Subcutaneous adipose tissue (tissue), 4 donors: ENCODE measurements around the gene ME2. TPM values are rescaled to one million over a fixed set of nuclear protein-coding genes. Genes with fewer than 3 reads are reported as not detected.

Experiments
- total RNA-seq, 4 donors: library from RNA; depleted of rRNA; stranded (reverse); fragments of >200 nt; gene quantifications; one replicate each; pipeline ENCODE4 v1.1.0, GENCODE V29; 2016
- TF ChIP-seq, protein P1 (sequence below): fragments of 450-650 bp; IDR thresholded peaks from one replicate; pipeline ENCODE4 v1.5.1; 2016; ENCODE audit warnings: low read depth, mild to moderate bottlenecking, control low read depth, antibody characterized with exemption, moderate library complexity

The ME2 gene
- total RNA-seq, 4 donors from 2014 or later: 35.4 to 79.2 (median 55.1) TPM

DNA sequence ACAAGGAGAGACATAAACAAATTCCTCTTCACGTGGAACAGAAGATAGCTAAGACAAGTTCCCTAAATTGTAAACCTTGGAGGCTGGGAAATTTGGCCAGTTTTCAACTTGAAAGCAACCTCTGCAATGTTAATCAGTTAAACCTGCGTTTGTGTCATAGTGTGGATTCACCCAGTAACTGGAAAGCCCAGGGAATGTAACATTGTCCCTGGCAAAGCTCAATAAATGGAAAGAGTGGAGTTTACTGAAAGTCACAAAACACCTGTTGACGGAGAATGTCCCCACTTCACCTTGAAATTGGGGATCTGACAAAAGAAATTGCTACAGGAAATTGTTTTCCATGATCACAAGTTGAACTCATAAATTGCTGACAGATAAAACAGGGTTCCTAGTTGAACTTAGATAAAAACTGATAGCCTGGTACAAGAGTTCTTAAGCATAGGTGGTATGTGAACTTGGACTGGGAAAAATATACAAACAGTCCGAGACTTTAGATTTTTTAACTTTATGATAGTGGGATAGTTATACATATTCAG is 15.0 kb upstream of the ME2 start:
- TF ChIP-seq, protein P1, sequence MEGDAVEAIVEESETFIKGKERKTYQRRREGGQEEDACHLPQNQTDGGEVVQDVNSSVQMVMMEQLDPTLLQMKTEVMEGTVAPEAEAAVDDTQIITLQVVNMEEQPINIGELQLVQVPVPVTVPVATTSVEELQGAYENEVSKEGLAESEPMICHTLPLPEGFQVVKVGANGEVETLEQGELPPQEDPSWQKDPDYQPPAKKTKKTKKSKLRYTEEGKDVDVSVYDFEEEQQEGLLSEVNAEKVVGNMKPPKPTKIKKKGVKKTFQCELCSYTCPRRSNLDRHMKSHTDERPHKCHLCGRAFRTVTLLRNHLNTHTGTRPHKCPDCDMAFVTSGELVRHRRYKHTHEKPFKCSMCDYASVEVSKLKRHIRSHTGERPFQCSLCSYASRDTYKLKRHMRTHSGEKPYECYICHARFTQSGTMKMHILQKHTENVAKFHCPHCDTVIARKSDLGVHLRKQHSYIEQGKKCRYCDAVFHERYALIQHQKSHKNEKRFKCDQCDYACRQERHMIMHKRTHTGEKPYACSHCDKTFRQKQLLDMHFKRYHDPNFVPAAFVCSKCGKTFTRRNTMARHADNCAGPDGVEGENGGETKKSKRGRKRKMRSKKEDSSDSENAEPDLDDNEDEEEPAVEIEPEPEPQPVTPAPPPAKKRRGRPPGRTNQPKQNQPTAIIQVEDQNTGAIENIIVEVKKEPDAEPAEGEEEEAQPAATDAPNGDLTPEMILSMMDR: no peak

DNA sequence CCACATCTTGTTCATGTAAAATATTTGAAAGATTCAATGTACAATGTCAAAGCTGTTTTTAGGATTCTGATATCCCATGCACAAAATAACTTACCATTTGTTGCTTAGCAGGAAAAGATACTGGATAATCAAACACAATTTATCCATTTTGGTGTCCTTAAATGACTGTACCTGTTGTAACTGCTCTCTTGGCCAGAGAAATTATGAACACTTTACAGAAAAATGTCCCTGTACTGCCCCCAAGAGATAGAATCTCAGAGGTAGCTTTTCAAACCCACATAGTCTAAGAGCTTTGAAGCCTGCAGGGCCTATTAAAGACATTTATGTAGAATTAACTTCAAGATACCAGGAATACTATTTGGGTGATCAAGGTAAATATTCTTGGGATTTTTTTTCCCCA is 12.2 kb upstream of the ME2 start:
- TF ChIP-seq, protein P1: no peak

DNA sequence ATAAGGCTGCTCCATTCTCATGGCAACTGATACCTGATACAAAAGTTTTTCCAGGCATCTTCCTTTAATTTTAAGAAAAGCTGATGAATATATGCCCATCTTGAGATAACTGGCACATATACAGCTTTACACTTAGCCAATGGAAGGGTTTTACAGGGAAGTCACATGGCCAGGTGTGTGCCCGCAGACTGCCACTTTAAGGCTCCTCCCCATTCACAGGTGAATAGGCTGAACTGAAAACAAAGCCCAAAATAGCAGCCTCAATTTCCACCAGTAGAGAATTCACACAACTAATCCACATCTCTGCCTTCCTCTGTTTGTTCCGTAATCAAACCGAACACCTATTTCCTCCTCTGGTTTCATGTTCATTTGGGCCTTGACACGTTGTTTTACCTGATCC is 9.8 kb upstream of the ME2 start:
- TF ChIP-seq, protein P1: no peak

DNA sequence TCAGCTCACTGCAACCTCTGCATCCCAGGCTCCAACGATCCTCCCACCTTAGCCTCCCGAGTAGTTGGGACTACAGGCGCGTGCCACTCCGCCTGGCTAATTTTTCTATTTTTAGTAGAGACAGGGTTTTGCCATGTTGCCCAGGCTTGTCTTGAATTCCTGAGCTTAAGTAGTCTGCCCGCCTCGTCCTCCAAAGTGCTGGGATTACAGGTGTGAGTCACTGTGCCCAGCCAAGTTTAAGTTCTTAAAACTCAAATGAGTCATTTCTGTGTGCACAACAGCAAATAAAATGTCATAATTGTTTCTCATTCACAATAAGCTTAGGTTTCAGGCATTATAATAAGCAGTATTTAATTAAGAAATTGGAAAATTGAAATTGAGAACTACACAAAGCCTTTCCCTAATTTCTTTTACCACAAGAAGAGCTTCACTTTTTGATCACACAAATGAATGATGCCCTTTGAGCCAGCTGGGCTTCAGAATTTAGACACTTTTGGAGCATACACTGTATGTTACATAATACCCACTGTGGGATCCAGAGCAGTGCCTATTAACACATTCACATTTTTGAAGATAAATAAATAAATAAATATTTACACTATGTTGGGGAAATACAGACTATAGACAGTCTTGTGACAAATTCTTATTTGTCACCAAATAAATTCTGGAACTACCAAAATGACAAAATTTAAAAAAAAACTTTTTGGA is 8.6 kb upstream of the ME2 start:
- TF ChIP-seq, protein P1: no peak

DNA sequence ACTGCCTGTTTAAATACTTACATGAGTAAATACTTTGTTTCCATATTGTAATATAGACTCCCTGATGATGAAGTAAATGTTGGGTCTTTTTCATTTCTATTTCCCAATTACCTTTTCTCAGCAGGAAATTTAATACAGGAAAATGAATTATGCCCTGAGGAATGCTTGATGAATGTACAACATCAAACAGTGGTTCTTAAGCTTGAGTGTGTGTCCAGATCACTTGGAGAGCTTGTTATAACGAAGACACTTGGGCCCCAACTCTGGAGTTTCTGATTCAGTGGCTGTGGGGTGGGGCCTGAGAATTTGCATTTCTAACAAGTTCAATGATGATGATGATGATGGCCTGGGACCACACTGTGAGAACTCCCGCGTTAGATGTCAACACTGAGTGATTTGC is 7.1 kb upstream of the ME2 start:
- TF ChIP-seq, protein P1: no peak

DNA sequence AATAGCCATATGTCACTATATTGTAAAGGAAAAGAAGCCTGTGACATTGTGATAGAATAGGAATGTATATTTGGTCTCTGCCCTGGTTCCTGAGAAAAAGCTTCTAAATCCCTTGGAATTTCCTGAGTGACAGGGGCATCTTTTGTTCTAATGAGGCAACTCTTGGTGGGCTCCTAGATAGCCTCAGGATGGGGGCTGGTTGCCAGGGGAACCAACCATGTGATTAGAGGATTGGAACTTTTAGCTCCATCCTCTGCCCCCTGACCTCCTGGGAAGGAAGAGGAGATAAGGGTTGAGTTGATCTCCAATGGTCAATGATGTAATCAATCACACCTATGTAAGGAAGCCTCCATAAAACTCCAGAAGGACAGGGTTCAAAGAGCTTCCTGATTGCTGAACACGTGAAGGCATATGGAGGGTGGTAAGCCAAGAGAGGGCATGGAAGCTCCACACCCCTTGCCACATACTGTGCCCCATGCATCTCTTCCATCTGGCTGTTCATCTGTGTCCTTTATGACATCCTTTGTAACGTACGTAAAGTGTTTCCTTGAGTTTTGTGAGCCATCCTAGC is 2.9 kb upstream of the ME2 start:
- TF ChIP-seq, protein P1: no peak

DNA sequence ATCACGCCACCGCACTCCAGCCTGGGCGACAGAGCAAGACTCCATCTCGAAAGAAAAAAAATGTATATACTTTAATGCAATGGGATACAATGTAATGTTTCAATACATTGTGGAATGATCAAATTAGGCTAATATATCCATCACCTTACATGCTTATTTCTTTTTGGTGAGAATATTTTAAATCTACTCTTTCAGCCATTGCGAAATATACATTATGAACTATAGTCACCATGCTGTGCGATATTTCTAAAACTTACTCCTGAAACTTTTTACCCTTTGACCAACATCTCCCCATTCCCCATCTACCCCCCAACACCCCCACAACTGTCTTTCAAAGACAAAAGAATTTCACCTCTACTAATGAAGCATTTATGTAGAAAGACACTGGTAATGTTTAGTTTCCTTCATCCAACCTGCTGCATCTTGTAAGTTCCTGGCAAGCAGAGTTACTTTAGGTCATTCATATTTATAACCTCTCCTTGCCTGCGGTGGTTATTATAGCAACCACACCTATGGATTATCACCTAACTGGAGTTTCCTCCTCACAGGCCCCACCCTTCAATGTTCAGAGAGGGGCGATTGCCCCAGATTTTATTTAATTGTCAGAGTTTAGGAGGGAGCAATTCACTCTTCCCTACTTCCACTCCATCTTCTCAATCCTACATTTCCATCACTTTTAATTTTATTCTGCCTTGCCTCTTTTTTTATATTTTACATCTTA is 1.2 kb upstream of the ME2 start:
- TF ChIP-seq, protein P1: no peak
